K562 (cell line): ENCODE measurements around the gene CALCOCO2. TPM values are rescaled to one million over a fixed set of nuclear protein-coding genes. Genes with fewer than 3 reads are reported as not detected.

Experiments used
- ATAC-seq: fragments of 200-7000 bp; cut with Tn5 transposase; 3 replicates; pipeline ENCODE4 v1.9.1; 2020; ENCODE audit warnings: moderate library complexity
- BruUV-seq: library from RNA; stranded (reverse); fragments of 400-500 nt; replicated peaks from 2 replicates; lab custom pipeline; 2021; lab: Mats Ljungman, UMichigan
- CTCF ChIA-PET: fragments of 300-600 bp; formaldehyde crosslinking; extraction: SDS; loops from one replicate; lab custom pipeline; 2021; ENCODE audit warnings: low intra/inter-chr PET ratio; lab: Yijun Ruan, JAX
- POLR2A ChIA-PET: fragments of 300-600, 350-650 bp; sonication (Branson Sonifier 250); formaldehyde crosslinking; extraction: SDS; loops from one replicate; lab custom pipeline; 2021; ENCODE audit warnings: antibody characterized with exemption, inconsistent platforms; lab: Yijun Ruan, JAX
- DNase-seq, 4 experiments: peaks; one replicate each; pipeline versions ENCODE4 v3.0.0 to v3.0.0-alpha.2; 2011 to 2018; ENCODE audit warnings: low spot score in 3 of 4, mixed read lengths in 3 of 4; ENCODE audit errors: extremely low read depth in 1 of 4
- FAIRE-seq: peaks from 2 replicates; lab custom pipeline; 2011; peaks lifted over from hg19 to GRCh38; lab: Jason Lieb, UNC
- H2AFZ ChIP-seq: 2 replicates; pipeline ENCODE4 v1.6.0; 2011; ENCODE audit warnings: low read depth, low read length, control low read depth, inconsistent platforms
- H3K27ac ChIP-seq: fragments of 200-600 bp; 3 replicates; pipeline ENCODE4 v1.8.0; 2011; ENCODE audit warnings: low read depth, mild to moderate bottlenecking, control low read depth, inconsistent platforms, low read length, moderate library complexity, mixed read lengths; ENCODE audit errors: extremely low read depth
- H3K27me3 ChIP-seq, 2 experiments: fragments of 300-600 bp in 1 of 2; 2 replicates in 1 of 2; 3 replicates in 1 of 2; pipeline versions ENCODE4 v1.6.0 to v1.8.0; 2011; ENCODE audit warnings: inconsistent platforms in 2 of 2, low read length in 2 of 2, mild to moderate bottlenecking in 1 of 2, mixed read lengths in 1 of 2, moderate library complexity in 1 of 2; ENCODE audit not compliant: control insufficient read depth in 2 of 2, insufficient read depth in 2 of 2
- H3K36me3 ChIP-seq: fragments of 300-600 bp; 3 replicates; pipeline ENCODE4 v1.8.0; 2011; ENCODE audit warnings: mild to moderate bottlenecking, low read length, inconsistent platforms; ENCODE audit not compliant: control insufficient read depth, insufficient read depth
- H3K4me1 ChIP-seq, 2 experiments: fragments of 200-600 bp in 1 of 2; replicated peaks in 1 of 2; 2 replicates in 1 of 2; 3 replicates in 1 of 2; pipeline versions ENCODE4 v1.5.1 to v1.8.0; 2011; ENCODE audit warnings: inconsistent platforms in 2 of 2, low read length in 2 of 2, mild to moderate bottlenecking in 1 of 2, mixed read lengths in 1 of 2, moderate library complexity in 1 of 2; ENCODE audit not compliant: control insufficient read depth in 2 of 2, insufficient read depth in 2 of 2
- H3K4me2 ChIP-seq: 2 replicates; pipeline ENCODE4 v1.6.1; 2011; ENCODE audit warnings: low read length, control low read depth, inconsistent platforms, mixed read lengths; ENCODE audit not compliant: insufficient read depth
- H3K4me3 ChIP-seq: fragments of 200-600 bp; sonication (generic), shearing (Covaris generic); 2 replicates; pipeline ENCODE4 v1.5.1; 2016; ENCODE audit warnings: control low read depth, inconsistent platforms
- H3K79me2 ChIP-seq: fragments of 200-600 bp; 3 replicates; pipeline ENCODE4 v1.8.0; 2011; ENCODE audit warnings: low read length, inconsistent platforms; ENCODE audit not compliant: control insufficient read depth, insufficient read depth
- H3K9ac ChIP-seq, 2 experiments: 2 replicates each; pipeline versions ENCODE4 v1.6.0 to v1.6.1; 2011; ENCODE audit warnings: low read depth in 2 of 2, low read length in 2 of 2, control low read depth in 1 of 2, inconsistent platforms in 1 of 2, mild to moderate bottlenecking in 1 of 2, mixed read lengths in 1 of 2; ENCODE audit not compliant: insufficient read depth in 1 of 2
- H3K9me1 ChIP-seq: one replicate; pipeline ENCODE4 v1.6.0; 2011; ENCODE audit warnings: inconsistent platforms, mild to moderate bottlenecking, low read length, moderate library complexity; ENCODE audit not compliant: control insufficient read depth, insufficient read depth
- H3K9me3 ChIP-seq: replicated peaks from 2 replicates; pipeline ENCODE4 v1.5.1; 2011; ENCODE audit warnings: low read depth, low read length, inconsistent platforms; ENCODE audit not compliant: control insufficient read depth, insufficient read depth
- H4K20me1 ChIP-seq: replicated peaks from 2 replicates; pipeline ENCODE4 v1.6.1; 2011; ENCODE audit warnings: low read length, inconsistent platforms, mixed read lengths; ENCODE audit not compliant: control insufficient read depth, insufficient read depth
- CBFB ChIP-seq: sonication (generic); formaldehyde crosslinking; IDR thresholded peaks from 2 replicates; pipeline ENCODE4 v1.4.0; 2020; ENCODE audit warnings: mild to moderate bottlenecking, missing genetic modification reagents
- FOXA3 ChIP-seq, 2 experiments: fragments of 450-650 bp in 1 of 2; sonication (generic) in 1 of 2; formaldehyde crosslinking; IDR thresholded peaks in 1 of 2; conservative IDR thresholded peaks in 1 of 2; 2 replicates each; pipeline versions ENCODE4 v1.4.0 to v1.8.0; 2020 to 2022; ENCODE audit warnings: mild to moderate bottlenecking in 2 of 2, missing genetic modification reagents in 1 of 2
- FOXJ3 ChIP-seq: sonication (generic); formaldehyde crosslinking; IDR thresholded peaks from 2 replicates; pipeline ENCODE4 v1.4.0; 2020; ENCODE audit warnings: mild to moderate bottlenecking, missing genetic modification reagents
- FOXM1 ChIP-seq, 2 experiments: fragments of 450-650 bp in 1 of 2; sonication (generic) in 1 of 2; formaldehyde crosslinking in 1 of 2; IDR thresholded peaks; 2 replicates each; pipeline versions ENCODE4 v1.6.1 to v1.9.0; 2017 to 2022; ENCODE audit warnings: low read depth in 2 of 2, mild to moderate bottlenecking in 2 of 2, missing genetic modification reagents in 1 of 2, moderate library complexity in 1 of 2
- HNRNPUL1 ChIP-seq: fragments of 200-400 bp; formaldehyde crosslinking; IDR thresholded peaks from 2 replicates; pipeline ENCODE4 v1.6.1; 2017; ENCODE audit warnings: low read length
- MCM7 ChIP-seq, 2 experiments: fragments of 450-650 bp; IDR thresholded peaks; 2 replicates each; pipeline ENCODE4 v1.6.1; 2016 to 2018
- NR2C2 ChIP-seq, 2 experiments: fragments of 200-800 bp in 1 of 2; sonication (Bioruptor generic) in 1 of 2; sonication (generic) in 1 of 2; formaldehyde crosslinking in 1 of 2; IDR thresholded peaks; 2 replicates each; pipeline versions ENCODE4 v1.6.1 to v1.8.0; 2016 to 2022; ENCODE audit warnings: mild to moderate bottlenecking in 1 of 2, missing compliant biosample characterization in 1 of 2, missing genetic modification characterization in 1 of 2, missing genetic modification reagents in 1 of 2
- PHTF2 ChIP-seq: fragments of 250-450 bp; sonication (Bioruptor Pico); IDR thresholded peaks from 2 replicates; pipeline ENCODE4 v1.5.0; 2021; ENCODE audit warnings: mild to moderate bottlenecking
- PURB ChIP-seq: sonication (generic); formaldehyde crosslinking; IDR thresholded peaks from 2 replicates; pipeline ENCODE4 v1.9.0; 2021; ENCODE audit warnings: low read depth, mild to moderate bottlenecking, missing genetic modification reagents
- SMARCE1 ChIP-seq: fragments of 450-650 bp; IDR thresholded peaks from 2 replicates; pipeline ENCODE4 v1.7.1; 2016; ENCODE audit warnings: mild to moderate bottlenecking
- TSC22D4 ChIP-seq: fragments of 450-650 bp; IDR thresholded peaks from 2 replicates; pipeline ENCODE4 v1.6.1; 2016; ENCODE audit warnings: missing genetic modification characterization, missing biosample characterization, control low read depth
- U2AF2 ChIP-seq: fragments of 200-400 bp; formaldehyde crosslinking; optimal IDR thresholded peaks from 2 replicates; pipeline ENCODE3; 2017; ENCODE audit warnings: low read depth, mild to moderate bottlenecking, low read length
- XRCC5 ChIP-seq: fragments of 200-400 bp; formaldehyde crosslinking; IDR thresholded peaks from 2 replicates; pipeline ENCODE4 v1.6.1; 2017; ENCODE audit warnings: low read depth, mild to moderate bottlenecking, low read length
- ZFP30 ChIP-seq: fragments of 250-450 bp; sonication (Bioruptor Pico); IDR thresholded peaks from 2 replicates; pipeline ENCODE4 v1.8.0; 2022; ENCODE audit warnings: moderate library complexity, mild to moderate bottlenecking, inconsistent platforms, borderline replicate concordance
- ZNF445 ChIP-seq: fragments of 250-450 bp; sonication (Bioruptor Pico); IDR thresholded peaks from 2 replicates; pipeline ENCODE4 v1.4.0; 2020; ENCODE audit warnings: low read depth, mild to moderate bottlenecking, moderate library complexity
- ZNF780A ChIP-seq: fragments of 250-450 bp; sonication (Bioruptor Pico); IDR thresholded peaks from 2 replicates; pipeline ENCODE4 v1.5.0; 2021; ENCODE audit warnings: mild to moderate bottlenecking
- WGBS: fragments of 100-300 bp; shearing (Covaris generic); methylation state at CpG from one replicate; pipeline ENCODE4 v1.1.6; 2016; ENCODE audit warnings: low coverage, mixed read lengths; ENCODE audit not compliant: insufficient coverage; ENCODE audit errors: missing lambda C conversion rate; 5-methylcytosine and 5-hydroxymethylcytosine counted together
- in situ Hi-C: fragments of 300-500 bp; cut with MboI; formaldehyde crosslinking; loops from 4 replicates; pipeline ENCODE4 v1.15.0; 2018; ENCODE audit warnings: inconsistent platforms, mixed read lengths
- intact Hi-C: fragments of 100-400 bp; cut with micrococcal nuclease; formaldehyde crosslinking; loops from 2 replicates; pipeline ENCODE4 v1.14.2; 2022
- polyA plus RNA-seq, 8 experiments: library from polyadenylated mRNA; depleted of rRNA in 4 of 8; stranded (reverse) in 5 of 8; unstranded in 3 of 8; fragments of >200 nt; fragmentation: Nextera tagmentation in 2 of 8; fragmentation: Illumina TruSeq in 1 of 8; extraction: Ambion mirVana in 2 of 8; extraction: Trizol in 1 of 8; gene quantifications; 2 replicates each; pipeline versions ENCODE4 v1.2.1 to v1.2.3, GENCODE V29; 2011 to 2014; ENCODE audit warnings: inconsistent platforms in 1 of 8, missing spikeins in 1 of 8
- total RNA-seq, 7 experiments: library from RNA; depleted of rRNA in 6 of 7; stranded (reverse); fragments of >200 nt in 6 of 7; fragmentation: Illumina TruSeq in 2 of 7; extraction: Trizol in 2 of 7; gene quantifications; 2 replicates each; pipeline versions ENCODE4 v1.2.1 to v1.2.3, GENCODE V29; 2011 to 2021; ENCODE audit warnings: low replicate concordance in 1 of 7

CALCOCO2 gene
- total and polyA plus RNA-seq, 9 of the 15 experiments (the other 6 are each of a cell fraction or from before 2014, with no cell fraction given), result 24.1 to 87.3 (median 67.5) TPM

- FAIRE-seq (no peak), ATAC-seq (no peak), DNase-seq (no peak)
- Histone ChIP-seq H3K27me3 (peaks cover 14 to 44% of the 10 kb centered on the region in 2 experiments), H3K9me3 (no peaks in the 10 kb centered on the region), H2AFZ (no peak overlapping the region), H3K4me2 (no peak overlapping the region), H3K4me3 (no peak overlapping the region), H3K79me2 (no peaks in the 10 kb centered on the region), H4K20me1 (no peaks in the 10 kb centered on the region; the same call in 1 of the 2 replicates), H3K4me1 (peaks cover 0 to 11% of the 10 kb centered on the region in 2 experiments; a peak in 3 of 5 replicates), H3K27ac (no peak overlapping the region), H3K9me1 (no peaks in the 10 kb centered on the region), H3K36me3 (no peaks in the 10 kb centered on the region), H3K9ac (no peak overlapping the region)
- TF ChIP-seq ZFP30 (CRISPR knock-in tag) (no peak), FOXA3 (CRISPR knock-in tag; conservative IDR thresholded peaks at IDR 0.05 in 1 of 2, IDR thresholded peaks at IDR 0.05 in 1 of 2) (no peak), ZNF780A (CRISPR knock-in tag) (no peak), ZNF445 (CRISPR knock-in tag) (no peak), XRCC5 (no peak), HNRNPUL1 (no peak), FOXJ3 (no peak), PURB (CRISPR knock-in tag) (no peak), FOXM1 (IDR thresholded peaks at IDR 0.05; ENCODE audit: low read depth) (no peak), FOXM1 (CRISPR knock-in tag; IDR thresholded peaks at IDR 0.05; ENCODE audit: low read depth) (no peak), SMARCE1 (no peak), NR2C2 (CRISPR knock-in tag; IDR thresholded peaks at IDR 0.05) (no peak), NR2C2 (tag; IDR thresholded peaks at IDR 0.05) (no peak), PHTF2 (CRISPR knock-in tag) (no peak), MCM7 (IDR thresholded peaks at IDR 0.05) (no peak), U2AF2 (no peak), CBFB (CRISPR knock-in tag) (no peak), TSC22D4 (no peak)
- in situ Hi-C loops (loop anchor here (10.0 kb wide), 1 partner anchor 219 kb away; no protein-coding TSS in a partner anchor), intact Hi-C loops (no loop called here)
- 3% methylated on average over 3 of the region's 3 CpGs for WGBS
- CTCF ChIA-PET, result interaction anchor here (2.5 to 4.5 kb wide), 2 partner anchors 63 to 217 kb away, joined by 13 to 43 read pairs; no protein-coding TSS in a partner anchor
- POLR2A ChIA-PET, result interaction anchor here (1.2 to 1.5 kb wide), 3 partner anchors 17 to 63 kb away, joined by 3 to 4 read pairs (median 3); no protein-coding TSS in a partner anchor
- no TSS peak for BruUV-seq
These were observed 15.5 kb upstream of the CALCOCO2 start for GRCh38 chr17:48815311-48815710.
